ENCODE data around the gene SPINK5.

SPINK5 gene

DNA sequence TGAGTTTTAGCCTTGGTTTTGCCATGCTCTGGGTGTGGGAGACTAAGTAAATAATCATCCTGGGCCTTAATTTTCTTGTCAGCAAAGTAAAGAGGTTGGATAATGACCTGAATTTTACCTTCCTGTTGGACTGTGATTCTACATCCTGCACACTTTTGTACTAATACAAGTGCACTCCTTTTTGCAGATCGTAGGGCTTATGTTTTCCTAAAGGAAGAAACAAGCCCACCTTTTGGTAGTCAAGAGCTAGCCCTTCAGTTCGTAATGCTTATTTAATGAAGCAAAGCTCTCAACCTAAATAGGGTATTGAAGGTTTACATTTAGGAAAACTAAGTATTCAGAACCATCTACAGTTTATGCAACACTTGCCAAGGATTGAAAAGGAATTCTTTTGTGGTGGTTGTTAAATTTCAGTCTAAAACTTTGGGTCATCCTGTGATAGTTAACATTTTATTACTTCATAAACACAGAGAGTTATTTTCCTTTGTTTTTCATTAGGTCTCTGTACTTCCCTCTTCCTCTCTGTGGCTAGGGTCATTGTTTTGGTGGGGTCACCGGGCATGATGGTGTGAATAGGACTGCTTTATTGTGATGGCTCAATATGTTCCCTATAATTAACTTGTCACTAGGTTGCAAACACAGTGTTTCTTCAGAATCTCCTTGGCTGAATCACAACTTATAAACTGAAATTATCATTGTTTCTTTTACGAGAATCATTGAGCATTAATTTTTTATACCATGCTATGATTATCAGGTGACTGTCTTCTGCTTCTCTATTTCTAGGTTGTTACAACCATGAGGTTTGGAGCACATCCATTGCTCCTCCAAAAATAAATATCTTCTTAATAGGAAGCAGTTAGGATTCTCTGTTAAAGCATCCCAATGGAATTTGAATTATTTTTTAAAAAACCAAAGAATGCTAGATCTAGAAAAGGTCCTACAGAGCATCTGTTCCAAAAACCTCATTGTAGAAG, 28.5 kb downstream of the SPINK5 start:
- no peak for DNase-seq

DNA sequence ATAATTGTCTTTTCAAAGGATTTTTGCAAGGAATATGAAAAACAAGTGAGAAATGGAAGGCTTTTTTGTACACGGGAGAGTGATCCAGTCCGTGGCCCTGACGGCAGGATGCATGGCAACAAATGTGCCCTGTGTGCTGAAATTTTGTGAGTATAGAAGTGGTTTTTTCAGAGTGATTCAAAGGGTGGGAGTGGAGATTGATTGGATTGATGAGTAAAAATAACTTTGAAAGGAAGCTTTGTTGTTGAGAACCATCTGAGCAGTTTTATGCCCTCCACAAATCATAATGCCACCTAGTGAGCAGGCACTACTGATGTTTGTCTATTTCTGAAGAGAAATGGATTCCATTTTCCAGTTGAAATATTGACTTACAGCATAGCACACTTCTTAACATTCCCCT, 30.6 kb downstream of the SPINK5 start:
- no peak for DNase-seq

DNA sequence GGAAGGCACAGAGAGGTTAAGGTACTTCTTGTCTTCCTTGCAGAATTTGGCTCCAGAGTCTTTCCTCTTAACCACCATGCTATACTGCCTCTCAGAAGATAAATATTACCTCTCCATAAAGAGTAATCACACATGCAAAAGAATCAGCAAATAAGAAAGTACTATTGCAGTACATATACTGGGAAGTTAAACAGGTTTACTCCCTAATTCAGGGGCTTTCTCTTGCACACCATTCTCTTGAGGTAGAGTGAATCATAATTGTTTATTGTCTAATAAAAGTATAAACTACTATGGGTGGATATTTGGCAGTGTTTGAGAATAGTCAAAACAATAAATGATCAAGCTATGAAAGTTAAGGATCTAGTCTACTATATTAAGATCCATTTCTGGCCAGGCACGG, 40.4 kb downstream of the SPINK5 start:
- no peak for DNase-seq

GRCh38 chr5:148107608-148108007, 43.8 kb downstream of the SPINK5 start:
- DNase-seq, result no peak

- DNase-seq, result no peak
Measured at GRCh38 chr5:148113243-148113642, 49.5 kb downstream of the SPINK5 start.

DNA sequence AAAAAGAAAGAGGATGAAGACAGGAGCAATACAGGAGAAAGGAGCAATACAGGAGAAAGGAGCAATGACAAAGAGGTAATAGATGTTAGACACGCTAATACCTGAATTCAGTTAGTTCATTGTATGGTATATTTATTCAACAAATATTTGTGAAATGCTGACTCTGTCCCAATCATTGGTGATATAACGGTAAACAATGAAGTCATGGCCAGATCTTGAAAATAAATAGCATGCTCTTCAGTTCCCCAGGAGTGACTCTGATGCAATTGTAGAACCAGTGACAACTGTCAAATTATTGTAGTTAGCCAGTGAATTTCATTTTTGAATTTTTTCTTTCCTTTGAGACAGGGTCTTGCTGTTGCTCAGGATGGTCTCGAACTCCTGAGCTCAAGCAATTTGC, 56.5 kb downstream of the SPINK5 start:
- no peak for DNase-seq

DNA sequence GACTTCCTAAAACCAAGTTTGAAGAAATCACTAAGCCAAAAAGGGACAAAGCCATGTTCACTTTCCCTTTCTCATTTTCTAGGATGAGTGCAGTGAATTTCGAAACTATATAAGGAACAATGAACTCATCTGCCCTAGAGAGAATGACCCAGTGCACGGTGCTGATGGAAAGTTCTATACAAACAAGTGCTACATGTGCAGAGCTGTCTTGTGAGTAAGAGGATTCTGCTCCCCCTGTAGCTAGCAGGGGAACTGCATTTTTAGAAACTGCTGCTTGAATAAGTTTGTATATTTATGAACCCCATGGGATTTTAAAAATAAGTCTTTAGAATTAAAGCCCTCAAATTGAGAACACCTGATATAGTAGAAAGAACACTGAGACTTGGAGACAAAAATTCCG, 61.9 kb downstream of the SPINK5 start:
- no peak for DNase-seq

GRCh38 chr5:148135091-148136048, 71.6 kb downstream of the SPINK5 start:
- DNase-seq, result no peak

GRCh38 chr5:148140846-148141245, 77.1 kb downstream of the SPINK5 start:
- no peak for DNase-seq

- no peak for DNase-seq
Measured at GRCh38 chr5:148141645-148142044, 77.9 kb downstream of the SPINK5 start.

DNA sequence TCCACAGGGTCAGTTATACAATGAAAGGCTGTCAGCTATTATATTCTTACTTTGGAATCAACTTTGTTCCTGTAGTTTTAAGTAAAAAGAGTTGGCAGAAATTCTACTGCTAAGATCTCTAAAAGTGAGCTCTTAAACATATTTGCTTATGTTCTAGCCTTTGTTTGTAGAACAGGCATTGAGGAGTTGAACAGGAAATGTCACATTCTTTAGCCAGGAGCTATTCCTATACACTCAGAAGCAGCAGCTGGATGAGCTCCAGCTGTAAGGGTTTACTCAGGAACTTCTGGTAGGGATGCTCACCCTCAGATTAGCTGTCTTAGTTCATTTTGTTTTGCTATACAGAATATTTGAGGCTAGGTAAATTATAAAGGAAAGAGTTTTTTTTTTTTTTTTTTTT, 82.1 kb downstream of the SPINK5 start:
- no peak for DNase-seq

- DNase-seq, result no peak
Measured at GRCh38 chr5:148146487-148146886, 82.7 kb downstream of the SPINK5 start.

GRCh38 chr5:148147415-148147814, 83.6 kb downstream of the SPINK5 start:
- no peak for DNase-seq

- DNase-seq, result no peak
Measured at GRCh38 chr5:148151872-148152271, 88.1 kb downstream of the SPINK5 start.

DNA sequence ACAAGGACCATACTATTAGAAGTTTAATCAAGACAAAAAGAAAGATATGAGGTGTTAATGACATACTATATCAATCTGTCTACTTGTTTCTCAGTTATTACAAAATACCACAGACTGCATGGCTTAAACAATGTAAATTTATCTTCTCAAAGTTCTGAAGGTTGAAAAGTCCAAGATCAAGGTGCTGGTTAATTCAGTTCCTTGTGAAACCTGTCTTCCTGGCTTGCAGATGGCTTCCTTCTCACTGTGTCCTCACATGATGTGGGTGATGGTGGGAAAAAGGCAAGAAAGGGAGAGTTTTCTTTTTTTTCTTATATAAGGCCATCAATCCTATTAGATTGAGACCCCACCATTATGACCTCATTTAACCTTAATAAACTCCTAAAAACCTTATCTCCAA, 89.0 kb downstream of the SPINK5 start:
- DNase-seq, result no peak

DNA sequence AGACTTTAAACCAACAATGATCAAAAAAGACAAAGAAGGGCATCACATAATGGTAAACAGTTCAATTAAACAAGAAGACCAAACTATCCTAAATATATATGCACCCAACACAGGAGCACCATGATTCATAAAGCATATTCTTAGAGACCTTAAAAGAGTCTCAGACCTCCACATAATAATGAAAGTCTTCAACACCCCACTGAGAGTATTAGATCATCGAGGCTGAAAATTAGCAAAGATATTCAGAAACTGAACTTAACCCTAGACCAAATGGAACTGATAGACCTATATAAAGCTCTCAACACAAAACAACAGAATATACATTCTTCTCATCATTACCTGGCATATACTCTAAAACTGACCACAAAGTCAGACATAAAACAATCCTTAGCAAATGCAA, 92.8 kb downstream of the SPINK5 start:
- no peak for DNase-seq

- DNase-seq, result no peak
Measured at GRCh38 chr5:148162038-148162437, 98.3 kb downstream of the SPINK5 start.

DNA sequence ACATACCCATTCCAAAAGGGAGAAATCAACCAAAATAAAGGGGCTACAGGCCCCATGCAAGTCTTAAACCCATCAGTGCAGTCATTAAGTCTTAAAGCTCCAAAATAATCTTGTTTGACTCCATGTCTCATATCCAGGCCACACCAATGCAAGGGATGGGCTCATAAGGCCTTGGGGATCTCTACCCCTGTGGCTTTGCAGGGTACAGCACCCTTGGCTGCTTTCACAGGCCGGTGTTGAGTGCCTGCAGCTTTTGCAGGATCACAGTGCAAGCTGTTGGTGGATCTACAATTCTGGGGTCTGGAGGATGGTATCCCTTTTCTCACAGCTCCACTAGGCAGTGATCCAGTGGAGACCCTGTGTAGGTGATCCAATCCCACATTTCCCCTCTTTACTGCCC, 99.6 kb downstream of the SPINK5 start:
- no peak for DNase-seq

GRCh38 chr5:148166550-148167283, 102.9 kb downstream of the SPINK5 start:
- no peak for DNase-seq

GRCh38 chr5:148168246-148168645, 104.5 kb downstream of the SPINK5 start, which contains the start of gene SPINK14:
TSS of gene SPINK14 (plus strand) at chr5:148168546. CDS start at chr5:148169733, 1,187 bp downstream.
- no peak for DNase-seq

DNA sequence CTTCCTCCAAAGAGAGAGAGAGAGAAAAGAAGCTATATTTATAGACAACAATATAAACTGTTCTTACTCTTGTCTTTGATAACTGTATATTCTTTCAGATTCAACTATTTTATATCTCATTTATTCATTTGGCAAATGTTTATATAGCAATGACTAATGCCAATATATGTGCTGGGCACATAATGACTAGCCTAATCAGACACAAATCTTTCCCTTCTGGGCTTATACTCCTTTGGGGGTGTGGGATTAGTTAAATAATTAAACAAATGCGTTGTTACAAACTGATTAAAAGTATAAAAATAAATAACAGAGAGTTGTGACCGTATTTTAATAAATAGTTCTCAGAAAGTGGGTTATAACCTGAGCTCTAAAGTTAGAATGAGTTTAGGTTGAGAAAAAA, 108.6 kb downstream of the SPINK5 start:
- no peak for DNase-seq

Data from hypothalamus (tissue), 51 donors.